HG02571 (cell line): Measurements from ENCODE around the gene FPGS.

ENCODE experiments used
- ATAC-seq: cut with Tn5 transposase; IDR thresholded peaks from one replicate; pipeline ENCODE4 v1.9.1; 2021; ENCODE audit warnings: mild to moderate bottlenecking, moderate library complexity; ENCODE audit not compliant: unreplicated experiment

The FPGS gene

GRCh38 chr9:127785933-127786772 lies 16.5 kb upstream of the FPGS start, which contains the start of gene CDK9:
Gene CDK9, plus strand, starts transcription at chr9:127786034. Its CDS starts 115 bp downstream, at chr9:127786149.
- peak; percentile 61 for ATAC-seq

- ATAC-seq = no peak
Observed at GRCh38 chr9:127786773-127787104, 15.9 kb upstream of the FPGS start.

DNA sequence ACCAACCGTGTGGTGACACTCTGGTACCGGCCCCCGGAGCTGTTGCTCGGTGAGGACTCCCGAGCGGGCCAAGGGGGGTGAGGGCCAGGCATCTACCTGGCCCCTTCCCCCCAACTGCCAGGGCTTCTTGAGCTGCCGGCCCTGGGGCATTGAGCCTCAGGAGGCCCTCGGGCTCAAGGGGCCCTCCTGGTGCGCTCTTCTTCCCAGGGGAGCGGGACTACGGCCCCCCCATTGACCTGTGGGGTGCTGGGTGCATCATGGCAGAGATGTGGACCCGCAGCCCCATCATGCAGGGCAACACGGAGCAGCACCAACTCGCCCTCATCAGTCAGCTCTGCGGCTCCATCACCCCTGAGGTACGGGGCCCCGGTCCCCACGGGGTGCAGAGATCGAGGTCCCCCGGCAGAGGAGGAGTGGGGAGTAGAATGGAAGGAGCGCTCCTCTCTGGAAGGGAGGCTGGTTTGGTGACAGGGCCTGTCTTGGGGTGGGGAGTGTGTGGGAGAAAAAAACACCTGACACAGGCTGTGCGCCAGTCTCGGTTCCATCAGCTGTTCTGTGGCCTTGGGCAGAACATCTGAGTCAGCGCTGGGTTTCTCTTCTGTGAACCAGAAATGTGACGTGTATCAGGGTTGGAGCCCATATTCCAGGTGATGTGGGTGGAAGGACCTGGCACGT lies 14.2 kb upstream of the FPGS start:
- ATAC-seq = no peak

- no peak for ATAC-seq
Observed at GRCh38 chr9:127789179-127789578, 13.5 kb upstream of the FPGS start.

GRCh38 chr9:127790094-127790855 lies 12.4 kb upstream of the FPGS start:
- ATAC-seq = no peak

DNA sequence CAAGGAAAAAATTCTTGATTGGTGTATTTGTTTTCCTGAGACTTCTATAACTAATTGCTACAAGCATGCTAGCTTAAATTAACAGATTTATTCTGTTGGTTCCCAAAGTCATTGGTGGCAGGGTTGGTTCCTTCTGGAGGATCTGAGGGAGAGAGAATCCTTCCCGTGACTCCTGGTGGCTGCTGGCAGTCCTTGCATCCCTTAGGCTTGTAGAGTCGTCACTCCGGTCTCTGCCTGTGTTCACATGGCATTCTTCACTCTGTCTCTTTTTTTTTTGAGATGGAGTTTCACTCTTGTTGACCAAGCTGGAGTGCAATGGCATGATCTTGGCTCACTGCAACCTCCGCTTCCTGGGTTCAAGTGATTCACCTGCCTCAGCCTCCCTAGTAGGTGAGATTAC lies 11.6 kb upstream of the FPGS start:
- no peak for ATAC-seq

DNA sequence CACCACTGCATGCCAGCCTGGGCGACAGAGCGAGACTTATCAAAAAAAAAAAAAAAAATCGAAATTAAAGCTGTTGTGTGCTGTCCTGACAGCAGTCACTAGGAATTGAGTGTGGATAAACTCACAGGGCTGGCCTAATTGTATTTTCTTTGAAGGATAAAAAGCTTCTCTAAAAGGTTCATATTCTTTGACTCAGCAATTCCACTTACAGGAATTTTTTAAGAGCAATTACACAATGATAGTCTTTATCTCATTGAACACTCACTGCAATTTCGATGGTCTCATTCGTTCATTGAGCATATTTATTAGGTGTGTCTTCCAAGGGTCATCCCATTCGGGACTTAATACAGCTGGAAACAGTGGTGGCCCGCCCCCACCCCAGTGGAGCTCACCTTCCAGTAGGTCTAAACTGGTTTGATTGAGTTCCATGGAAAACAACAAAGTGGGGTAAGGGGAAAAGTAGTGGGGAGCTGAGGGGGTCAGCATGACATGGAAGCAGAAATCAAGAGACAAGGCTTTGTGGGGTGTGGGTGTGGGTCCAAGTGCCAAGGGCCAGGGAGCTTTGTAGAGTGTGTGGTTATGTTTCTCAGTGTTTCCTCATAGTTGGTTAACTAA lies 10.2 kb upstream of the FPGS start:
- ATAC-seq = no peak

GRCh38 chr9:127793093-127793708 lies 9.5 kb upstream of the FPGS start:
- ATAC-seq = no peak

DNA sequence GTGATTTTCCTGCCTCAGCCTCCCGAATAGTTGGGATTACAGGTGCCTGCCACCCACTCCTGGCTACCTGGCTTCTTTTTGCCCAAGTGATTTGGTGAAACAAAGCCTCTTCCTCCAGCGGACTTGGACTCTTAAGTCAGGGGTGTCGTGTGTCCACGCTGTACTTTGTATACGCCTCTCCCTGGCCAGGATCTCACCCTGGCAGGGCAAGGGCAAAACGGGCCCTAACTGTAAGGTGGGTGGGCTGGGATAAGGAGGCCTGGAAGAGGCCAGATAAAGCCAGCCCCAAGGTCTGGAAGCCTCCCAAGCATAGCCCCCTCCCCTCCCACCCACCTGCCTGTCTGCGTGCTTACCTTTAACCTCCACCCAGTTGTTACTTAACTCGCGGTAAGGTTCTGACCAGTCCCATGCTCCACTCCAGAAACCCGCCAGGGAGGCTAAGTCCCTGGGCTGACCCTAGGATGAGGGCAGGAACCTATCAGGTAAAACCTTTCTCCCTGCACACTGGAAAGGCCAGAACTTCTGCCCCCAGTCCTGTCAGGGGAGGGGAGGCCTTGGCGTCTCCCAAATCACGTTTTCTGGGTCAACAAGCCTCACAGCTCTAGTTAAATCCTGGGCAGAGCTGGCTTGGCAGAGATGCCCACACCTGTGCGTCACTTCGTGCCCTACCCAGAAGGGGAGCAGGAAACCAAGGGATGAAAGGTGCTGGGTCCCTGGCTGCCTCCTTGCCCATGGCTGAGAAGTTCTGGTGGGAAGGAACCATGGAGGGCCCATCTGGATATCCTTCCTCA lies 8.5 kb upstream of the FPGS start:
- no peak for ATAC-seq

- ATAC-seq = no peak
Observed at GRCh38 chr9:127796225-127796813, 6.4 kb upstream of the FPGS start.

DNA sequence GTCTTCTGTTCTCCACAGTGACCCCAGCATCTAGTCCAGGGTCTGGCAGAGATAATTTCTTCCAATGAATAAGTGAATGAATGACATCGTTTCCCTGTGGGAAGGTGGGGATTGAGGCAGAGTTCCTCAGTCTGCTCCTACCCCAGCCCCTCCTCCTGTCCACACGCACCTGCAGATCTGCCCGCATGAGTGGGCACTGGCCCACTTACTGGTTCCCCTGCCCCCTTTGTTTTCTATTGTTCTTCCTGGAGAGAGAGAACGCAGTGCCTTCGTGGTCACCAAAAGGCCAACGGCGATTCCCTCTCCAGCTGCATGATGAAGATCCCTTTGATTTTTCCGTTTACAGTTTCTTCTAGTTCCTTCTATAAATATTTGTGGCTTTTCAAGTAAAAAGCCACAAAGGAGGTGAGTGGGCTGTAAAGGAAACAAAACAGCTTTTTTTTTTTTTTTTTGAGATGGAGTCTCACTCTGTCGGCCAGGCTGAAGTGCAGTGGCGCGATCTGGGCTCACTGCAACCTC lies 5.8 kb upstream of the FPGS start:
- no peak for ATAC-seq

- no peak for ATAC-seq
Observed at GRCh38 chr9:127801955-127802575, 617 bp upstream of the FPGS start.

GRCh38 chr9:127803507-127804352 lies 1.0 kb downstream of the FPGS start:
- ATAC-seq = no peak

GRCh38 chr9:127805620-127806019 lies 2.9 kb downstream of the FPGS start:
- ATAC-seq = no peak

DNA sequence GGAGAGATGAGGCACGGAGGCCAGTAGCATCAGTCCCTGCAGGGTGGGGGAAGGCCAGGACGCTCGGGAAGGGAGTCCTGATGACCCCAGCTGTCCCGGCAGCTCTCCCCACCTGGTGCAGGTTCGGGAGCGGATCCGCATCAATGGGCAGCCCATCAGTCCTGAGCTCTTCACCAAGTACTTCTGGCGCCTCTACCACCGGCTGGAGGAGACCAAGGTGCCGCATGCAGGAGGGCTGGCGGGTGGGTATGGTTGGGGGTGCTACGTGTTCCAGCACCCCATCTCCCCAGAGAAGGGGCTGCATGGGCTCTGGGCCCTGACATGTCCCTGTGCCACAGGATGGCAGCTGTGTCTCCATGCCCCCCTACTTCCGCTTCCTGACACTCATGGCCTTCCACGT lies 4.2 kb downstream of the FPGS start:
- ATAC-seq = no peak

- ATAC-seq = no peak
Observed at GRCh38 chr9:127808347-127809001, 5.8 kb downstream of the FPGS start.

DNA sequence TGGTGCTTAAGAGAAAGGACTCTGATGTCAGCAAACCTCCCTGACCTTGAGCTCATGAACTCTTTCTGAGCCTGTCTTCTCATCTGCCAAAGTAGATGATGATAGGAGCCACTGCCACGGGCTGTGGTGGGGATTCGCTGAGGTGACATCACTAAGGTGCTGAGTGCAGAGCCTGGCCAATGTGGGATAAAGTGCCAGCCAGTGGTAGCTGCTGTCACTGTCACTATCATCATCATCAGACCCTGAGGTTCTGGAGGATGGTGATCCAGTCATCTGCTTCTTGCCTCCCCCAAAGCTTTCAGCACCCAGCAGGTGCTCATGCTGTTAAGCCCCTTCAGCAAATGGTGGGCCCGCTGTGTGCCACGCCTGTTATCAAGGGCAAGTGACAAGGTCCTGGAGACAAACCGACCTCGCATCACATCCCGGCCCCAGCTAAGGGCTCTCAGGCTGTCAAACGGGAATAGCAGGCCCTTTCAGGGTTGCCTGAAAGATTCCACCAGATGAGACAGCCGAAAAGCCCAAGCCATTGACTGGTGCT lies 6.4 kb downstream of the FPGS start:
- ATAC-seq = no peak
